Activated CD4-positive, alpha-beta T cell treated with anti-CD3 and anti-CD28 coated beads for 1 hour (primary cell): ENCODE measurements around the gene MAP2K5.

ENCODE experiments used
- DNase-seq: peaks from one replicate; pipeline ENCODE4 v3.0.0-alpha.2; 2020

Gene MAP2K5

GRCh38 chr15:67678993-67679392, 136.5 kb downstream of the MAP2K5 start:
- DNase-seq: no peak

GRCh38 chr15:67680641-67681040, 138.1 kb downstream of the MAP2K5 start:
- DNase-seq: no peak

- no peak for DNase-seq
These were observed 142.6 kb downstream of the MAP2K5 start for GRCh38 chr15:67685008-67685599.

- DNase-seq: no peak
These were observed 143.2 kb downstream of the MAP2K5 start for GRCh38 chr15:67685716-67686115.

GRCh38 chr15:67690936-67691335, 148.4 kb downstream of the MAP2K5 start:
- no peak for DNase-seq

- no peak for DNase-seq
These were observed 148.9 kb downstream of the MAP2K5 start for GRCh38 chr15:67691450-67691849.

GRCh38 chr15:67692573-67692972, 150.1 kb downstream of the MAP2K5 start:
- DNase-seq: no peak

- no peak for DNase-seq
These were observed 153.6 kb downstream of the MAP2K5 start for GRCh38 chr15:67696087-67696486.

- DNase-seq: no peak
These were observed 157.5 kb downstream of the MAP2K5 start for GRCh38 chr15:67700023-67700422.

- no peak for DNase-seq
These were observed 159.2 kb downstream of the MAP2K5 start for GRCh38 chr15:67701669-67702068.

GRCh38 chr15:67707520-67708283, 165.2 kb downstream of the MAP2K5 start:
- no peak for DNase-seq

GRCh38 chr15:67708500-67708899, 166.0 kb downstream of the MAP2K5 start:
- DNase-seq: no peak

- no peak for DNase-seq
These were observed 172.7 kb downstream of the MAP2K5 start for GRCh38 chr15:67715170-67715569.

- no peak for DNase-seq
These were observed 173.7 kb downstream of the MAP2K5 start for GRCh38 chr15:67716171-67716570.

- DNase-seq: no peak
These were observed 175.3 kb downstream of the MAP2K5 start for GRCh38 chr15:67717776-67718175.

- DNase-seq: no peak
These were observed 176.9 kb downstream of the MAP2K5 start for GRCh38 chr15:67719330-67719959.

GRCh38 chr15:67720556-67721175, 178.2 kb downstream of the MAP2K5 start:
- DNase-seq: no peak

GRCh38 chr15:67722030-67722817, 179.7 kb downstream of the MAP2K5 start:
- DNase-seq: no peak

- no peak for DNase-seq
These were observed 181.0 kb downstream of the MAP2K5 start for GRCh38 chr15:67723294-67724024.

- no peak for DNase-seq
These were observed 182.3 kb downstream of the MAP2K5 start for GRCh38 chr15:67724691-67725375.

GRCh38 chr15:67730135-67730534, 187.6 kb downstream of the MAP2K5 start:
- DNase-seq: no peak
